ENCODE data around the gene NCAM2.
"Not testable (repeated sequence)": the region's sequence is repeated elsewhere in the genome, so short reads cannot be mapped to it uniquely, and the experiment has no call there.

NCAM2 gene

GRCh38 chr21:21332492-21332891 lies 334.3 kb downstream of the NCAM2 start:
- DNase-seq (ENCODE audit: low spot score): no peak

GRCh38 chr21:21341041-21341440 lies 342.8 kb downstream of the NCAM2 start:
- DNase-seq (ENCODE audit: low spot score): no peak

GRCh38 chr21:21345296-21345695 lies 347.1 kb downstream of the NCAM2 start:
- no peak for DNase-seq (ENCODE audit: low spot score)

- no peak for DNase-seq (ENCODE audit: low spot score)
These were observed 347.7 kb downstream of the NCAM2 start for GRCh38 chr21:21345872-21346271.

GRCh38 chr21:21366277-21366676 lies 368.1 kb downstream of the NCAM2 start:
- DNase-seq (ENCODE audit: low spot score): no peak

- DNase-seq (ENCODE audit: low spot score): no peak
These were observed 369.4 kb downstream of the NCAM2 start for GRCh38 chr21:21367583-21367982.

- DNase-seq (ENCODE audit: low spot score): no peak
These were observed 375.8 kb downstream of the NCAM2 start for GRCh38 chr21:21373969-21374368.

GRCh38 chr21:21383126-21383525 lies 384.9 kb downstream of the NCAM2 start:
- DNase-seq (ENCODE audit: low spot score): no peak

GRCh38 chr21:21384977-21385376 lies 386.8 kb downstream of the NCAM2 start:
- DNase-seq (ENCODE audit: low spot score): no peak

- no peak for DNase-seq (ENCODE audit: low spot score)
These were observed 387.2 kb downstream of the NCAM2 start for GRCh38 chr21:21385404-21385803.

GRCh38 chr21:21387916-21388315 lies 389.7 kb downstream of the NCAM2 start:
- no peak for DNase-seq (ENCODE audit: low spot score)

- no peak for DNase-seq (ENCODE audit: low spot score)
These were observed 395.9 kb downstream of the NCAM2 start for GRCh38 chr21:21394064-21394463.

- no peak for DNase-seq (ENCODE audit: low spot score)
These were observed 398.2 kb downstream of the NCAM2 start for GRCh38 chr21:21396424-21396823.

GRCh38 chr21:21397464-21397863 lies 399.3 kb downstream of the NCAM2 start:
- DNase-seq (ENCODE audit: low spot score): no peak

GRCh38 chr21:21401444-21401843 lies 403.2 kb downstream of the NCAM2 start:
- no peak for DNase-seq (ENCODE audit: low spot score)

GRCh38 chr21:21402187-21402586 lies 404.0 kb downstream of the NCAM2 start:
- DNase-seq (ENCODE audit: low spot score): not testable (repeated sequence)

GRCh38 chr21:21404261-21404660 lies 406.1 kb downstream of the NCAM2 start:
- not testable (repeated sequence) for DNase-seq (ENCODE audit: low spot score)

- no peak for DNase-seq (ENCODE audit: low spot score)
These were observed 408.7 kb downstream of the NCAM2 start for GRCh38 chr21:21406921-21407320.

GRCh38 chr21:21412096-21412495 lies 413.9 kb downstream of the NCAM2 start:
- DNase-seq (ENCODE audit: low spot score): no peak

- DNase-seq (ENCODE audit: low spot score): no peak
These were observed 417.5 kb downstream of the NCAM2 start for GRCh38 chr21:21415741-21416140.

- no peak for DNase-seq (ENCODE audit: low spot score)
These were observed 436.7 kb downstream of the NCAM2 start for GRCh38 chr21:21434944-21435343.

- DNase-seq (ENCODE audit: low spot score): no peak
These were observed 437.9 kb downstream of the NCAM2 start for GRCh38 chr21:21436012-21436534.

GRCh38 chr21:21439761-21440160 lies 441.6 kb downstream of the NCAM2 start:
- DNase-seq (ENCODE audit: low spot score): no peak

- DNase-seq (ENCODE audit: low spot score): no peak
These were observed 458.9 kb downstream of the NCAM2 start for GRCh38 chr21:21457077-21457476.

GRCh38 chr21:21458124-21458631 lies 460.0 kb downstream of the NCAM2 start:
- DNase-seq (ENCODE audit: low spot score): no peak

Measured in HuH-7 (cell line).